Subcutaneous adipose tissue (tissue), 4 donors: ENCODE results near the gene ZFYVE26. TPM values are rescaled to one million over a fixed set of nuclear protein-coding genes. Genes with fewer than 3 reads are reported as not detected.

Source experiments
- total RNA-seq, 4 donors: library from RNA; depleted of rRNA; stranded (reverse); fragments of >200 nt; gene quantifications; one replicate each; pipeline ENCODE4 v1.1.0, GENCODE V29; 2016
- TF ChIP-seq, protein P1 (sequence below): fragments of 450-650 bp; IDR thresholded peaks from one replicate; pipeline ENCODE4 v1.5.1; 2016; ENCODE audit warnings: low read depth, mild to moderate bottlenecking, control low read depth, antibody characterized with exemption, moderate library complexity

ZFYVE26 gene
- total RNA-seq, 4 donors from 2014 or later, result 25.6 to 40.3 (median 35.4) TPM

DNA sequence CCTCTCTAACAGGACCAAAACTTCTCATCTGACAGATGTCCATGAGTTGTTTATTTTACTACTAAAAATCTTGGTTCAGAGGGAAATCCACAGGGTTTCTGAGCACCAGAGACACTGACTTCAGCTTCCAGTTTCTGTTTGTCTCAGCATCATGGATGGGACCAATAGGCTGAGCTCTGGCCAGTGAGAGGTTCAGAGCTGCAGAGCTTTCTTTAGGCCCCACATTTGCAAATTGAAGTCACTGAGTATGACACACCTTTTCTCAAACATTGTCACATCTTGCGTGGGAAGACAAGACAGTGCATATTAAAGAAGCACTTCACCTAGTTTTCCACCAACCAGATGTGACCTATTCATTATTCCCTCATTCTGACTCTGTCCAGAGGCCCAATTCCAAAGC lies 69.5 kb downstream of the ZFYVE26 start:
- TF ChIP-seq, protein P1, sequence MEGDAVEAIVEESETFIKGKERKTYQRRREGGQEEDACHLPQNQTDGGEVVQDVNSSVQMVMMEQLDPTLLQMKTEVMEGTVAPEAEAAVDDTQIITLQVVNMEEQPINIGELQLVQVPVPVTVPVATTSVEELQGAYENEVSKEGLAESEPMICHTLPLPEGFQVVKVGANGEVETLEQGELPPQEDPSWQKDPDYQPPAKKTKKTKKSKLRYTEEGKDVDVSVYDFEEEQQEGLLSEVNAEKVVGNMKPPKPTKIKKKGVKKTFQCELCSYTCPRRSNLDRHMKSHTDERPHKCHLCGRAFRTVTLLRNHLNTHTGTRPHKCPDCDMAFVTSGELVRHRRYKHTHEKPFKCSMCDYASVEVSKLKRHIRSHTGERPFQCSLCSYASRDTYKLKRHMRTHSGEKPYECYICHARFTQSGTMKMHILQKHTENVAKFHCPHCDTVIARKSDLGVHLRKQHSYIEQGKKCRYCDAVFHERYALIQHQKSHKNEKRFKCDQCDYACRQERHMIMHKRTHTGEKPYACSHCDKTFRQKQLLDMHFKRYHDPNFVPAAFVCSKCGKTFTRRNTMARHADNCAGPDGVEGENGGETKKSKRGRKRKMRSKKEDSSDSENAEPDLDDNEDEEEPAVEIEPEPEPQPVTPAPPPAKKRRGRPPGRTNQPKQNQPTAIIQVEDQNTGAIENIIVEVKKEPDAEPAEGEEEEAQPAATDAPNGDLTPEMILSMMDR, result no peak

DNA sequence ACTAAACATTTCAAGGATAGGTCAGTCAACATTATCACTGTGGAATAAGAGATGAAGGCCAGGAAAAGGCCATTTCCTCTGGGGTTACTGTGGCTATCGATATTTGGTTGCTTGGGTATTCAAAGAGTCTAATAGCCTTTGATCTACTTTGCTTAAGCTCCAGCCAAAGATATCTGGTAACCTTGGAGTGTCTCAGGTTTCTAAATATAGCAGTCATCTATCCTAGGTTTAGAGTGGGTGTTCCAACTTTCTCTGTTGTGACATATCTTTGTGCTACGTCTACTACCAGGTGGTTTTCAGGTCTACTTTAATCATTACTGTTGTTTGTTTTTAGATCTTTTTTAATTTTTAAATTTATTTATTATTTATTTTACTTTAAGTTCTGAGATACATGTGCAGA lies 72.3 kb downstream of the ZFYVE26 start:
- TF ChIP-seq, protein P1, result no peak

DNA sequence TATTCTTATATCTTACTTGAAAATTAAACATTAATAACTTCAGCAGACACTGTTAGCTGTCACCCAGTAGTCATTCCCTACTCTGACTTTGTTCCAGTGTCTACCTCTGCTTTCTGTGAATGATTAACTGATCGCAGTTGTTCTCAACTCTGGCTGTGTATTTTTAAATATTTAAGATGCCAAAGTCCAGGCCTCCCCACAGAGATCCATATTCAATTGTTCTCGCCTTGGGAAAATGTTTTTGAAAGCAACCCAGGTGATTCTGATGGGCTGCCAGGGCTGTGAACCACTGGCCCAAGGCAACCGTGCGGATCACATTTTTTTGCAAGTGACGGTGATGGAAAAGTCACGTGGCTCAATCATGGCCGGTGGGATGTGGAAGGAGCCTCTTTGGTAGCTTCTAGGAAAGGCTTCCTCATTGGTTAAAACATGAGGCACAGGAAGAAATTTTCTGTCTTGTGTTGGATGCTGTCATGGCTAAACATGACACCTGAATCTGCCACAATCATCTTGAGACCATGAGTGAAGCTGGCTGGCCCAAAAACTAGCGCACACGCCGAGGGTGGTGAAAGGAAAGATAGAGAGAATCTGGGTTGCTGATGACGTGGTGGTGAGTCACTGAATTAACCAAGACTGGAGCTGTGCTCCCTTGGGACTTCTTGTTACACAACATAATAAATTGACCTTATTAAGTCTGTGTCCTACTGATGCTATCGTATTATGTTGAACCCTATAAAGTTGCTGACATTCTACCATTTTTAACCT lies 77.5 kb downstream of the ZFYVE26 start:
- TF ChIP-seq, protein P1, result no peak

DNA sequence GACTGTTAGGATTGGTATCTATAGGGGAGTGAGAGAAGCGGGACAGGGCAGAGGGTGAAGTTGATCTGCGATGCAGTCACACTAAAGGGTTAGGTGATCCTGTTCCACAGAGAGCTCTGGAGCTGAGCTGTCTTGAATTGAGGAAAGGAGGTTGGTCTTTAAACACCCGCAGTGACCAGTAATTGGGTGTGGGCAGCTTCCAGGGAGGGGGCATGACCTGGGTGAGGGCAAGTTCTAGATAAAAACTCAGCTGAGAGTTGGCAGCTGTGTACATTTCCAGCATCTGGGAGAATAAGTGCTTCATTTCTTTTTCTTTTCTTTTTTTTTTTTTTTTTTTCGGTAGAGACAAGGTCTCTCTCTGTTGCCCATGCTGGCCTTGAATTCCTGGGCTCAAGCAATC lies 79.6 kb downstream of the ZFYVE26 start:
- TF ChIP-seq, protein P1, result no peak

DNA sequence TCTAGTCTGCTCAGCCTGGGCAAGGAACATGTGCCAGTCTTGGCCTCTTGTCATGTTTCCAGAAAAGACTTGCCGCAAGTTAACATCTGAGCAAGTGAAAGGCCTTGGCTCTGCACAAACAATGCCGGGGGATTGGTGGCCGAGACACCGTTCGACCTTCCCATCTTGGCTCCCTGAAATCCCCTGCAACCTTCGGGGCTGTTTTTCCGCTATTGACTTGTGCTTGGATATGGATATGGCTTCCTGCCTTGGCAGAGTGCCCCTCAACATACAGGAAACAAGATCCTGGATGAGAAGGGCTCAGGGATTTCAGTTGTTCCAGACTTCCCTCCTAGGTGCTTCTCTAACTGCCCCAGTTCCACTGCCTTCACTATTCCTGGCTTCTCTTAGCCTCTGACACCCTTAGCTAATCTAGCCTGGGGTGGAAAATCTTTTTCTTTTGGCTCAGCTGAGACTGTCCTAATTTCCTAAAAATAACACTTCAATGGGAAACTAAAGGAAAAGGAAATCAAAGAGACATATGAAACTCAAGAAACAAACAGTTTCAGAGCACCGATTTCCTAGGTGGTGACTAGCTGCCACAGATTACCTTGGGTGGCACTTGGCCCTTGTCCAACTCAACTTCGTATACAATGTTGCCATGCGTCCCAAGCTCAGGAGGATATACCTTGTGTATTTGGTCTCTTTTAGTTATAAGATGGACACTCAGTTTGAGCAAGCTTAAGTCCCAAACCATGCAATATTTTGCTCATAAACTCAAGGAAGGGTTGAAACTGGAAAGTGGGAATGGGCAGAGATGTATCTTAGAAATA lies 80.8 kb downstream of the ZFYVE26 start:
- TF ChIP-seq, protein P1, result no peak

DNA sequence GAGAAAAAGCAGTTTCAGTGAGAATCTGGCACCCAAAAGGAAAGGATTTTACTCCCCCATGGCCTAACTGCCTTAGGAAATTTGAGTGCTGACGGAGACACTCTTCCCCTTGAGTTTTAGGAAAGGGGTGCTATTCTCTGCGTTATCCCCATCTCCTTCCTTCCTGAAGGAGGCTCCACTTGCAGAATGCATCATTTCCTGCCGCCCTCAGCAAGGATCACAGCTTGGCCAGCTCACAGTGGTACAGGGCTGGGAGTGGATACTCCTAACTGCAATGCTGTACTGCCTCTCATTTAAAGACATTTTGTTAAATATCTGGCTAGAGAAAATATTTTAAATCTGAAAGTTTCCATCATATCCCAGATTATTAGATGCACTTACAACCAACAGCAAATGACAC lies 81.7 kb downstream of the ZFYVE26 start:
- TF ChIP-seq, protein P1, result no peak

DNA sequence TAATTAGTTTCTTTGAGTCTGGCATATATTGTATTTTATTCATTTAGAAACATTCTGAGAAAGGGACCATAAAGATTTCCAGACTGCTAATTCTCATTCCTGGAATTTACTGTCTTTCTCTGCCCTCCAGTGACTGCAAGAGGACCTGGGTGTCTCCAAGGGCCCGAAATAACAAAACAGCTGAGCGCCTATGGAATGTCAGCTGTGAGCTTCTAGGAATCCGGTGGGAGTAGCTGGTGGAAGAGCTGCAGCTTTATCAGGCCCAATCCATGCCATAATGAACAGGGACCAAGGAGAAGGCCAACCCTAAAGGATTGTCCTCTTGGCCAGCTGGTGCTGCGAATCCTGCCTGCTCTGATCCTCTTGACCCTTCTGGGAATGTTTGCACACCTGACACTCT lies 82.8 kb downstream of the ZFYVE26 start:
- TF ChIP-seq, protein P1, result no peak
